GM13977 (cell line): ENCODE data around the gene PAN2.
"Not testable (repeated sequence)": the region's sequence is repeated elsewhere in the genome, so short reads cannot be mapped to it uniquely, and the experiment has no call there.

Experiments used
- DNase-seq: peaks from one replicate; pipeline ENCODE4 v3.0.0; 2012; ENCODE audit warnings: low spot score
- in situ Hi-C: fragments of 300-500 bp; cut with MboI; formaldehyde crosslinking; loops from one replicate; pipeline ENCODE4 v1.12.0; 2022; ENCODE audit warnings: low sequenced_read_pairs, low pct_unique_long_range_greater_than_20kb, mixed read lengths, inconsistent platforms; ENCODE audit not compliant: unreplicated experiment
- TF ChIP-seq, protein P1 (sequence below): IDR thresholded peaks from 2 replicates; pipeline ENCODE4 v1.5.1; 2012; ENCODE audit warnings: mild to moderate bottlenecking, control low read depth; ENCODE audit not compliant: insufficient read depth; ENCODE audit errors: extremely low read depth, missing control alignments

Gene PAN2

DNA sequence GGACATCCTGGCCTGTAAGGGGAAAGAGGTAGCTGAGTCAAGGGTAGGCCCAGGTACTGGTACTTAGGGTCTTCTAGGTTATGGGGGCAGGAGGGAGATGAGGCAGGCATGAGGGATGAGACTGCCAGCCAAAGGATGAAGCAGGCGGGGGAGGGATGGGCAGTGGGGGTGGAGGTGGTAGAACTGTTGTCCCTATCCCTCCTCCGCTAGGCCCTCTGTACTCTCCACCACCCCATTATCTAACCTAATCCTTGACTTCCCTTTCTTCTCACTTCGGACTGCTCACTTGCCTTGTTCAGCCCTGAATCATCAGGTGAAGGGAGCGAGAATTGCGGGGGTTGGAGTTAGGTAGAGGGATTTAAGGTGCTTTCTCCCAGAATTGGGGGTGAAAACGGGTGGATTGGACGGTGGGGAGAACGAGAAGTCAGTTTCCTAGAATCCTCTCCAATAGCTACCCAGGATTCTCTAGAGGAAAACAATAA lies 562 bp downstream of the PAN2 start:
- TF ChIP-seq, protein P1, sequence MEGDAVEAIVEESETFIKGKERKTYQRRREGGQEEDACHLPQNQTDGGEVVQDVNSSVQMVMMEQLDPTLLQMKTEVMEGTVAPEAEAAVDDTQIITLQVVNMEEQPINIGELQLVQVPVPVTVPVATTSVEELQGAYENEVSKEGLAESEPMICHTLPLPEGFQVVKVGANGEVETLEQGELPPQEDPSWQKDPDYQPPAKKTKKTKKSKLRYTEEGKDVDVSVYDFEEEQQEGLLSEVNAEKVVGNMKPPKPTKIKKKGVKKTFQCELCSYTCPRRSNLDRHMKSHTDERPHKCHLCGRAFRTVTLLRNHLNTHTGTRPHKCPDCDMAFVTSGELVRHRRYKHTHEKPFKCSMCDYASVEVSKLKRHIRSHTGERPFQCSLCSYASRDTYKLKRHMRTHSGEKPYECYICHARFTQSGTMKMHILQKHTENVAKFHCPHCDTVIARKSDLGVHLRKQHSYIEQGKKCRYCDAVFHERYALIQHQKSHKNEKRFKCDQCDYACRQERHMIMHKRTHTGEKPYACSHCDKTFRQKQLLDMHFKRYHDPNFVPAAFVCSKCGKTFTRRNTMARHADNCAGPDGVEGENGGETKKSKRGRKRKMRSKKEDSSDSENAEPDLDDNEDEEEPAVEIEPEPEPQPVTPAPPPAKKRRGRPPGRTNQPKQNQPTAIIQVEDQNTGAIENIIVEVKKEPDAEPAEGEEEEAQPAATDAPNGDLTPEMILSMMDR: no peak
- peak; percentile 17 for DNase-seq
- in situ Hi-C loops: no loop called here

DNA sequence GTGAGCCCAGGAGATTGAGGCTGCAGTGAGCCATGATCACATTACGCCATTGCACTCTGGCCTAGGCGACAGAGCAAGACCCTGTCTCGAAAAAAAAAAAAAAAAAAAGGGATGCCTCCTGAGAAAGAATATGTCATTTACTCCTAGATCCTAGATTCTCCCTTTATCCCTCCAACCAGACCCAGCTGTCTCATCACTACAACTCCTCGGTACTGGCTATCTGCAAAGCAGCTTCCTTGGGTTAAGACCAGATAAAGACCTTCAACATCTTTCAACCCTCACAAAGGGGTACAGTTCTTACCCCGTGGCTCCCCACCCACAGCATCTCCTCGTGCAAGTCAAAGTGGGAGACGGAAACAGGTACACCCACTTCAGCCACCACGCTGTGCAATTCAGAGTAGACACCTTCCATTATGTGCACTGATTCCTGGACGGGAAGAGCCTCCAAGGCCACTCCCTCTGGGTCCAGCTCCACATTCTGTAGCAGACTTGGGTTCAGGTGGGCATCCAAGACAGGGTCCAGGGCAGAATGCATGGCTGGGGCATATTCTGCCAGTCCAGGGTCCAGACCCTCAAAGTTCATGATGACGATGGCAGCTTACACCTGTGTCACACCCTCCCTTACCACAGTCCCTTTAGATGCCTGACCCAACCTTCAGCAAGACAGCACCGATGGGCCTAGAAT lies 1.1 kb downstream of the PAN2 start:
- in situ Hi-C loops: no loop called here
- TF ChIP-seq, protein P1: no peak
- no peak for DNase-seq

DNA sequence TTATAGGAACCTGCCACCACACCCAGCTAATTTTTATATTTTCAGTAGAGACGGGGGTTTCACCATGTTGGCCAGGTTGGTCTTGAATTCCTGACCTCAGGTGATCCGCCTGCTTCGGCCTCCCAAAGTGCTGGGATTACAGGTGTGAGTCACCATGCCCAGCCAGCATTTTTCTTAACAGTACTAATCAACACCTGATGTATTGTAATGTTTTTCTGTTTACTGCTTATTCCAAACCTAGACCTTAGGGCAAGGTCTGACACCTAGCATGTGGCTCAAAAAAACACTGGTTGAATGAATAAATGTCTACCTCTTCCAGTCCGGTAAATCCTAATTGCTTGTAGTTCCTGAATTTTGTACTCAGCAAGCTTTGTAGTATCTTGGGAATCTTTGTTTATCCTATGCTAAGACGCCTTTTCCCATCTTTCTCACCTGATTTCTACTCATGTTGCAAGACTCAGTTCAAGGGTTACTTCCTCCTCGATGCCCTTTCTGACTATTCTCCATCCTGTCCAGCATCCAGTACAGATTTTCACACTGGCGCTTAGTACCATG lies 2.8 kb downstream of the PAN2 start:
- in situ Hi-C loops: no loop called here
- TF ChIP-seq, protein P1: no peak
- DNase-seq: no peak

DNA sequence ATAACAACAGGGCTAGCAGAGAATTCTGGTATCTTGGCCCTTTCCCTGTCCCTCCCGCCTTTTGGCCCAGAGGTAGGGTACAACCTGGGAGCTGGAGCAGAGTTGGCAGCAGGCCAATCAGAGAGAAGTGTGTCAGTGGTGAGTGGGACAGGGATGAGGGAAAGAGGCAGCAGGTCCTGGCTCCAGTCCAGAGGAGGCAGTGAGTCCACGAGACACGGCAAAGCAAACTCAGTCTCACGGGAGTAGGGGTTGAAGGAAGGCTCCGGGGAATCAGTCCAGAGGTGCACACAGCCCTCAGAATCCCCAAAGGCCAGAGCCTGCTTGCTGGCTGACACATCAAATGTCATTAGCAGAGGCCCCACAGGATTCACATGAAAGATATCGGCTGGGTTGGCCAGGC lies 7.3 kb downstream of the PAN2 start:
- no peak for DNase-seq
- TF ChIP-seq, protein P1: no peak
- in situ Hi-C loops: no loop called here

DNA sequence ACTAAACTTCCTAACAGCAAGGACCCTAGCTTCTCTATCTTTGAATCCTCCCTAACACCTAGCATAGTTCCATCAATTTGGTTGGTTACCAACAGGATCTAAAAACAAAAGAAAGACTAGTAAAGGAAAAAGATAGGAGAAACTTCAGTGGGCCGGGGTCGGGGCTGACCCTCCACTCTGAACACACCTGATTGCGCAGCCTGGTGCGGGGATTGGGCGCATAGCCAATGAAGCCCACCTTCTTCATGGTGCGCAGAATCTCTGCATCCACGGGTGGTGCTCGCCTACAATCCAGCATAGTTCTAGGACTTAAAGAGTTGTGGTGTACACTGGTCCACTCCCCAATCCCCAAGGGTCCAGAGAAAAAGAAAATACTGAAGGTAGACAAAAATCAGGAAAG lies 7.7 kb downstream of the PAN2 start:
- no peak for DNase-seq
- in situ Hi-C loops: no loop called here
- TF ChIP-seq, protein P1: no peak

DNA sequence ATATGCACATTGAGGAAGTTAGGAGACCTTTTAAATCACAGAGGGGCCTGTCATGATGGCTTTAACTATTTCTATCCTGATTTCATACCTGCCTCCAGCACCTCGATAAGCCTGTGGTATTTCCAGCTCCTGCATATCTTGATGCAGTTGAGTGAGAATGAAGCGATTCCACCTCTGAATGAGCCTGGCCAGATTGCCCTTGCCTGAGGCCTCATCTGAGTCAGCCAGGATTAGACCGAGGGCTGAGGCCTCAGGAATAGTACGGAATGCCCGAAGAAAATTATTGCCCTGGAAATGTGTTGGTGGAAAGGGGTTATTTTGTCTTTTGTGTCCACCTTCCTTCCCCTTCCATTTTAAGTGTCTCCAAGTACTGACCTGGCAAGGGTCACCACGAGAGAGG lies 9.6 kb downstream of the PAN2 start:
- in situ Hi-C loops: no loop called here
- no peak for DNase-seq
- TF ChIP-seq, protein P1: no peak

DNA sequence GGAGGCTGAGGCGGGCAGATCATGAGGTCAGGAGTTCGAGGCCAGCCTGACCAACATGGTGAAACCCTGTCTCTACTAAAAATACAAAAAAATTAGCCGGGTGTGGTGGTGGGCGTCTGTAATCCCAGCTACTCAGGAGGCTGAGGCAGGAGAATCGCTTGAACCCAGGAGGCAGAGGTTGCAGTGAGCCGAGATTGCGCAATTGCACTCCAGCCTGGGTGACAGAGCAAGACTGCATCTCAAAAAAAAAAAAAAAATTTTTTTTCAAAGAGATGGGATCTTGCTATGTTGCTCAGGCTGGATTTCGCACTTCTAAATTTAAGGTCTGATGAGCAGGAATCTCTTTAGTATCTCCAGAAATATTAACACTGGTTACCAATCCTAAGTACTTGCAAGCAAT lies 12.2 kb downstream of the PAN2 start:
- DNase-seq, in situ Hi-C loops: not testable (repeated sequence)
